A673 (cell line): ENCODE results near the gene AKAP8. TPM values are rescaled to one million over a fixed set of nuclear protein-coding genes. Genes with fewer than 3 reads are reported as not detected.

Source experiments
- BruUV-seq: library from RNA; stranded (reverse); fragments of 400-500 nt; replicated peaks from 2 replicates; lab custom pipeline; 2021; lab: Mats Ljungman, UMichigan
- CTCF ChIA-PET: fragments of 300-600 bp; sonication (Branson Sonifier 250); formaldehyde crosslinking; loops from one replicate; lab custom pipeline; 2022; ENCODE audit warnings: antibody characterized with exemption; lab: Charles Lee
- POLR2A ChIA-PET: fragments of 300-600 bp; sonication (Branson Sonifier 250); formaldehyde crosslinking; loops from one replicate; lab custom pipeline; 2022; ENCODE audit warnings: antibody characterized with exemption; ENCODE audit not compliant: low non-redundant PET; lab: Charles Lee
- DNase-seq: peaks from one replicate; pipeline ENCODE4 v3.0.0-alpha.2; 2015; ENCODE audit warnings: low spot score
- H3K27ac ChIP-seq: fragments of 200-600 bp; sonication (generic); 2 replicates; pipeline ENCODE4 v1.5.1; 2016; ENCODE audit warnings: mixed run types, low read depth, mild to moderate bottlenecking, mixed read lengths, antibody characterized with exemption, low read length; ENCODE audit not compliant: poor library complexity, severe bottlenecking
- H3K27me3 ChIP-seq: fragments of 200-600 bp; sonication (generic); replicated peaks from 2 replicates; pipeline ENCODE4 v1.6.1; 2017; ENCODE audit warnings: mixed run types, low read depth, mild to moderate bottlenecking, mixed read lengths, antibody characterized with exemption, low read length; ENCODE audit not compliant: insufficient read depth, poor library complexity
- H3K36me3 ChIP-seq: fragments of 200-600 bp; sonication (generic); 2 replicates; pipeline ENCODE4 v1.6.1; 2016; ENCODE audit warnings: mixed run types, mild to moderate bottlenecking, mixed read lengths, antibody characterized with exemption, low read length; ENCODE audit not compliant: insufficient read depth, poor library complexity, severe bottlenecking
- H3K4me1 ChIP-seq: fragments of 200-600 bp; sonication (generic); 2 replicates; pipeline ENCODE4 v1.6.1; 2017; ENCODE audit warnings: mixed run types, mild to moderate bottlenecking, mixed read lengths, antibody characterized with exemption, low read length; ENCODE audit not compliant: insufficient read depth, poor library complexity, severe bottlenecking
- H3K4me3 ChIP-seq: fragments of 200-600 bp; sonication (generic); 2 replicates; pipeline ENCODE4 v1.5.1; 2016; ENCODE audit warnings: low read depth, mixed run types, mild to moderate bottlenecking, mixed read lengths, low read length; ENCODE audit not compliant: poor library complexity, severe bottlenecking
- H3K9me3 ChIP-seq: fragments of 200-600 bp; sonication (generic); 2 replicates; pipeline ENCODE4 v1.6.1; 2016; ENCODE audit warnings: mixed run types, low read depth, mild to moderate bottlenecking, mixed read lengths, antibody characterized with exemption, low read length; ENCODE audit not compliant: poor library complexity, severe bottlenecking
- EZH2 ChIP-seq: fragments of 200-600 bp; sonication (generic); IDR thresholded peaks from 2 replicates; pipeline ENCODE4 v1.6.1; 2017; ENCODE audit warnings: borderline replicate concordance, low read depth, mild to moderate bottlenecking, mixed read lengths, antibody characterized with exemption, low read length; ENCODE audit not compliant: poor library complexity, severe bottlenecking
- intact Hi-C: fragments of 100-400 bp; cut with micrococcal nuclease; formaldehyde crosslinking; loops from one replicate; pipeline ENCODE4 v1.10.0; 2022; ENCODE audit not compliant: unreplicated experiment
- total RNA-seq: library from RNA; stranded (reverse); gene quantifications from 2 replicates; pipeline ENCODE4 v1.2.3, GENCODE V29; 2021
- TF ChIP-seq, protein P1 (sequence below): fragments of 300-800, 200-600 bp; sonication (generic); conservative IDR thresholded peaks from 2 replicates; pipeline ENCODE4 v1.5.1; 2017; ENCODE audit warnings: low read depth, mild to moderate bottlenecking, antibody characterized with exemption, low read length, moderate library complexity, mixed read lengths

The AKAP8 gene
- total RNA-seq, 1 experiment from 2014 or later, result 48.4 TPM

DNA sequence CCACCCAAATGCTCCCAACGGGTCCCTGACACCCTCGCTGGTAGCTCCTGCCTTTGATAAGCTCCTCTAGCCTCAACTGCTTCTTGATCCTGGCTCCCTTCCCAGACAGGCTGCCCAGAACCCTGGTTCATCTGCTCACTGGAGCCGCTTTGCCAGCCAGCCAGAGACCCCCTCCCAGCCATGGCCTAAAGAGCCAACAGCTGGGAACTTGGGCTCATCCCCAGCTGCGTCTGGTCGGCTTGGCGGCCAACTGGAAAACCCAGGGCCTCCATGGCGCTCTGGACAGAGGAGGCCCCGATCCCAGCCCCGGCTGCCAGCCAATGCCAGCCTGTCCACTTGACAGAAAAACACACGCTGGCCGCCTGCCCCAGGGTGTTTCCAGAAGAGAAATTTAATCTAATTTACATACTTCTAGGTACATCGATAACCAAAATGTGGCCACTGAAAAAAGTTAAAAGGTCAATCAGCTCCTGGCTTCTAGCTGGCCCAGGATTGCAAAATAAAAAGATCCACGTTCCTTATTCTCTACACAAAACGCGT lies 42.2 kb upstream of the AKAP8 start:
- no peak for TF ChIP-seq EZH2
- TF ChIP-seq, protein P1, sequence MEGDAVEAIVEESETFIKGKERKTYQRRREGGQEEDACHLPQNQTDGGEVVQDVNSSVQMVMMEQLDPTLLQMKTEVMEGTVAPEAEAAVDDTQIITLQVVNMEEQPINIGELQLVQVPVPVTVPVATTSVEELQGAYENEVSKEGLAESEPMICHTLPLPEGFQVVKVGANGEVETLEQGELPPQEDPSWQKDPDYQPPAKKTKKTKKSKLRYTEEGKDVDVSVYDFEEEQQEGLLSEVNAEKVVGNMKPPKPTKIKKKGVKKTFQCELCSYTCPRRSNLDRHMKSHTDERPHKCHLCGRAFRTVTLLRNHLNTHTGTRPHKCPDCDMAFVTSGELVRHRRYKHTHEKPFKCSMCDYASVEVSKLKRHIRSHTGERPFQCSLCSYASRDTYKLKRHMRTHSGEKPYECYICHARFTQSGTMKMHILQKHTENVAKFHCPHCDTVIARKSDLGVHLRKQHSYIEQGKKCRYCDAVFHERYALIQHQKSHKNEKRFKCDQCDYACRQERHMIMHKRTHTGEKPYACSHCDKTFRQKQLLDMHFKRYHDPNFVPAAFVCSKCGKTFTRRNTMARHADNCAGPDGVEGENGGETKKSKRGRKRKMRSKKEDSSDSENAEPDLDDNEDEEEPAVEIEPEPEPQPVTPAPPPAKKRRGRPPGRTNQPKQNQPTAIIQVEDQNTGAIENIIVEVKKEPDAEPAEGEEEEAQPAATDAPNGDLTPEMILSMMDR, result no peak
- ChIA-PET CTCF (no interaction called here), POLR2A (no interaction called here)
- intact Hi-C loops, result no loop called here
- Histone ChIP-seq H3K4me3 (no peak overlapping the region), H3K27me3 (no peaks in the 10 kb centered on the region), H3K4me1 (peaks cover 27% of the 10 kb centered on the region), H3K27ac (peak overlapping the region; percentile 53), H3K36me3 (peaks cover 43% of the 10 kb centered on the region), H3K9me3 (peaks cover 10% of the 10 kb centered on the region)
- no peak for DNase-seq
- BruUV-seq, result no TSS peak

DNA sequence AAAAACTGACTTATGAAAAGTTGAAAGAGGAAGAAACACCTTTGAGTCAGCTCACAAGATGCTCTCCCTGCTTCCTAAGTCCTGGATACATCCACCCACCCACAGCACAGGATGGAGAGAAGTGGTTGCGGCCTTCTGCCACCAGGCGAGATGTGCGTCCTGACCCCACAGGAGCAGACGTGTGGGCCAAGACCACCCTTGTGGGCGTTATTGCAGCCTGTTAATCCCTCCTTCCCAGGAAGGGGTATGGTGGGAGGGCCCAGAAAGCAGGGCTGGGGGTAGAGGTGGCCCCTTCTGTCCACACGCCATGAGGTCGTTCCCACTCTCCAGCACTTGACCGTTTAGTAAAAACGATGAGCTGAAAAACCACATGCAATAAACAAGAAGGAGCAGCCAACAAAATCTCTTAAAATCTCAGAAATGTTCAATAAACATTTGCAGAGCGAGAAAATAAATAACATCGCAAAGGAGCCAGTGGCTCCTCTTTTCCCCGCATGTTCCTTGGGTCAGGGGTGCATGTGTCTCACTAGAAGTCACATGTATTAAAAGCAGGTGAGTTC lies 41.6 kb upstream of the AKAP8 start:
- Histone ChIP-seq H3K27me3 (no peaks in the 10 kb centered on the region), H3K9me3 (peaks cover 10% of the 10 kb centered on the region), H3K27ac (peak overlapping the region; percentile 53), H3K36me3 (peaks cover 41% of the 10 kb centered on the region), H3K4me1 (peaks cover 27% of the 10 kb centered on the region), H3K4me3 (no peak overlapping the region)
- intact Hi-C loops, result no loop called here
- BruUV-seq, result no TSS peak
- TF ChIP-seq, protein P1, result no peak
- no peak for TF ChIP-seq EZH2
- no peak for DNase-seq
- POLR2A ChIA-PET, result no interaction called here
- CTCF ChIA-PET, result no interaction called here

DNA sequence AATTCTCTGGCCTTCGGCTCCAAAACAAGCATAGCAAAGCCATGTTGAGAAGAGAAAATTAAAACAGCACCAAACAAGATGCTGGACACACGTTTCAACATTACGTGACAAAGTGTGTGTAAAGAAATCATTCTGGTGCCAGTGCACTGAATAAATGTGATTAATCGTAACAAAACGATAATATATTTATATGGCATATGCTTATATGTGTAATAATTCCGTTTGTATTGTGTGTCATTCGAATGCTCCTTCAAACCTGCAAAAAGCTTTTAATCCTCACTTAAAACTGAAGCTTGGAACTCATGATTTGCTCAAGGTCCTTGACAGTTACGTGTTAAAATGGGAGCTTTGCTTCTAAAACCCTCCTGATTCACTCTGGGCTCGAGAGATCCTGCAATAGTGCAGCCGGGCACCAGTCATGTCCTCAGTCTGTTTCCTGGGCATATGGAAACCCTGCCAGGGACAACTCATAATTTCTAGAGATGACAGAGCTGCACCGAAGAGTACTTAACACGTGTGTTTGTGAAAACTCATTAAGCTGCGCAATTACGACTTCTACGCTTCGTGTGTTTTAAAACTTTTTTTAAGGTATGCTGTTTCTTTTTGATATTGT lies 39.9 kb upstream of the AKAP8 start:
- no peak for DNase-seq

More for the DNA sequence above, 39.9 kb upstream of the AKAP8 start:
- H3K36me3 ChIP-seq, result peaks cover 37% of the 10 kb centered on the region
- CTCF ChIA-PET, result interaction anchor here (0.6 to 2.0 kb wide), 5 partner anchors 17 to 328 kb away, joined by 3 to 17 read pairs (median 6); no protein-coding TSS in a partner anchor
- H3K9me3 ChIP-seq, result peaks cover 10% of the 10 kb centered on the region
- intact Hi-C loops, result loop anchor here (1.0 to 10.0 kb wide), 3 partner anchors 88 to 155 kb away; partner anchors contain the start of gene CYP4F22
- TF ChIP-seq EZH2, result no peak
- TF ChIP-seq, protein P1, result no peak
- H3K27me3 ChIP-seq, result no peaks in the 10 kb centered on the region
- H3K4me1 ChIP-seq, result peaks cover 27% of the 10 kb centered on the region
- H3K4me3 ChIP-seq, result peak overlapping the region; percentile 24
- POLR2A ChIA-PET, result interaction anchor here (0.5 to 1.8 kb wide), 5 partner anchors 11 to 288 kb away, joined by 4 to 15 read pairs (median 4); no protein-coding TSS in a partner anchor
- H3K27ac ChIP-seq, result peak overlapping the region; percentile 61
- BruUV-seq, result no TSS peak
